CD4-positive, alpha-beta T cell treated with Interleukin-21 for 1 hour (primary cell): ENCODE measurements around the gene THTPA.

Experiments
- DNase-seq: peaks from one replicate; pipeline ENCODE4 v3.0.0-alpha.2; 2020

Gene THTPA

GRCh38 chr14:23555882-23556699 is at the start of gene THTPA:
THTPA (plus strand) TSS chr14:23556271; CDS start chr14:23556758, 487 bp downstream.
- DNase-seq, result peak; percentile 94

- DNase-seq, result no peak
These were observed 43.9 kb upstream of the THTPA start for GRCh38 chr14:23512156-23512555.

GRCh38 chr14:23513005-23513817 is 42.9 kb upstream of the THTPA start:
- DNase-seq, result no peak

- DNase-seq, result no peak
These were observed 42.0 kb upstream of the THTPA start for GRCh38 chr14:23513818-23514643.

- DNase-seq, result no peak
These were observed 41.5 kb upstream of the THTPA start for GRCh38 chr14:23514644-23514957.

GRCh38 chr14:23517650-23518326 is 38.3 kb upstream of the THTPA start:
- no peak for DNase-seq

GRCh38 chr14:23518709-23519108 is 37.4 kb upstream of the THTPA start:
- no peak for DNase-seq

- no peak for DNase-seq
These were observed 35.1 kb upstream of the THTPA start for GRCh38 chr14:23520899-23521533.

- DNase-seq, result no peak
These were observed 34.1 kb upstream of the THTPA start for GRCh38 chr14:23521785-23522640.

- no peak for DNase-seq
These were observed 33.4 kb upstream of the THTPA start for GRCh38 chr14:23522643-23523198.

GRCh38 chr14:23523229-23524016 is 32.6 kb upstream of the THTPA start:
- DNase-seq, result no peak

GRCh38 chr14:23524954-23525353 is 31.1 kb upstream of the THTPA start:
- no peak for DNase-seq

GRCh38 chr14:23525611-23526010 is 30.5 kb upstream of the THTPA start:
- no peak for DNase-seq

GRCh38 chr14:23528555-23528954 is 27.5 kb upstream of the THTPA start:
- no peak for DNase-seq

GRCh38 chr14:23529016-23529415 is 27.1 kb upstream of the THTPA start:
- DNase-seq, result no peak

- DNase-seq, result no peak
These were observed 25.6 kb upstream of the THTPA start for GRCh38 chr14:23530375-23531055.

- no peak for DNase-seq
These were observed 24.7 kb upstream of the THTPA start for GRCh38 chr14:23531391-23531790.

- no peak for DNase-seq
These were observed 23.4 kb upstream of the THTPA start for GRCh38 chr14:23532658-23533057.

GRCh38 chr14:23533652-23534435 is 22.2 kb upstream of the THTPA start:
- DNase-seq, result no peak
